ENCODE results near the gene MRPL12.
A peak's percentile ranks its signal among the peaks of the same experiment; 100 is the strongest.

MRPL12 gene

DNA sequence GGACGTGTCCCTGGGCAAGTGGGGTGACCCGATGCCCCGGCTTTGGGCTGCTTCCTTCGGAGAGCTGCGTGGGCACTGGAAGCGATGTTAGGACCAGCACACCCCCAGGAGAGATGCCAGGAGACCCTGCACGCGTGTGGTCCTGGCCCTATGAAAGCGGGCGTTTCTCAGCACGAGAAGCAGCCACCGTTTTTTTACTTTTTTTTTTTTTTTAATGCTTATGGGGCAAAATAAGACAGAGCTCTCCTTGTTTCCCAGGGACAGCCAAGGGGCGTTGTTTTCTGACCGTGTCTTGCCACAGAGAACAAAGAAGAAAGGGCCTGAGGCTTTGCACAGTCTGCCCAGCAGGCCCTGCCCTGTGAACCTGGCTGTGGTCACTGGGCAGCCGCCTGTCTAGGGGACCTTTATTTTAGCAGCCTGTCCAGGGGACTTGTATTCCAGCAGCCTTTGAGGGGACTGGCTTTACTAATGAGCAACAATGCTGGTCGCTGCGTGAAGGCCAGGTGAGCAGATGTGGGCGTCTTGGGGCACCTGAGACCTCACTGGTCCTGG lies 9.9 kb downstream of the MRPL12 start:
- H3K4me3 ChIP-seq (ENCODE audit: low read length): peak overlapping the region; percentile 84
- TF ChIP-seq ZNF274 (IDR thresholded peaks at IDR 0.05; ENCODE audit: low read depth, low read length): no peak

DNA sequence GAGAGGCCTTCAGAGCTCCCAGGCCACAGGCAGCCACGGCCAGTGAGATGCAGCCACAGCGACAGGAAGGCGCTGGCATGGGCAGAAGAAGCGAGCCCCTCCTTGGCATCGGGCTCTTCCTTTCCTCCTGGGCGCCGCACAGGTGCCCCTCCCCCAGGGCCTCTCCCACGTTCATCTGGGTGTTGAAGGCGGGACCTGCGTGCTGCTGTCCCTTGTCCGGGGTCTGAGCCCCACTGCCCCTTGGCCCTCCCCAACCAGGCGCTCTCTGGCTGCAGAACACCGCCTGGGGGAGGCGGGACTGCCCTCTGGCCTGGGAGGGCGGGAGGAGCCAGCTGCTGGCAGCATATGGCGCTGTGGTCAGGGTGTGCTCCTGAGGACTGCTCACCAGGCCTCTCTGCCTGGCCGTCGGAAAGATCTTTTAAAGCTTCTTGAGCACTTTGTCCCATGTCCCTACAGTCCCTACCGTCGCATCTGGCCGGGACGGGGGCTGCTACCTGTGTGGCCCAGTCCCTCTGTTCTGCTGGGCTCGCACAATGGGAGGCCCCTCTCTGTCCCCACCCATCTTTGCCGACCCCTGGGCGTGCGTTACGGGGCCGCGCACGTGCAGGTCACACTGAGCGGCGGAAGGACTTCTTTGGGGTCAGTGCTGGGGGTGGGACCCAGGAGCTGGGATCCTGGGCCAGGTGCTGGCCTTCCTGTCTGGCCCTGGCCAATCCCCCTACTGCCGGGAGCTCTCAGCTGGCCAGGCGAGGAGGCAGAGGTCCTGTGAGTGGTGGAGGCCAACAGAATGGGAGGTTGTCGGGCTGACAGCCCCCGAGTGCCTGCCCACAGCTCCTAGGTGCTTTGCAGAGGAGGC lies 10.6 kb downstream of the MRPL12 start:
- no peak overlapping the region; the same call in 1 of the 2 replicates for H3K4me3 ChIP-seq (ENCODE audit: low read length)
- TF ChIP-seq ZNF274 (IDR thresholded peaks at IDR 0.05; ENCODE audit: low read depth, low read length): no peak

DNA sequence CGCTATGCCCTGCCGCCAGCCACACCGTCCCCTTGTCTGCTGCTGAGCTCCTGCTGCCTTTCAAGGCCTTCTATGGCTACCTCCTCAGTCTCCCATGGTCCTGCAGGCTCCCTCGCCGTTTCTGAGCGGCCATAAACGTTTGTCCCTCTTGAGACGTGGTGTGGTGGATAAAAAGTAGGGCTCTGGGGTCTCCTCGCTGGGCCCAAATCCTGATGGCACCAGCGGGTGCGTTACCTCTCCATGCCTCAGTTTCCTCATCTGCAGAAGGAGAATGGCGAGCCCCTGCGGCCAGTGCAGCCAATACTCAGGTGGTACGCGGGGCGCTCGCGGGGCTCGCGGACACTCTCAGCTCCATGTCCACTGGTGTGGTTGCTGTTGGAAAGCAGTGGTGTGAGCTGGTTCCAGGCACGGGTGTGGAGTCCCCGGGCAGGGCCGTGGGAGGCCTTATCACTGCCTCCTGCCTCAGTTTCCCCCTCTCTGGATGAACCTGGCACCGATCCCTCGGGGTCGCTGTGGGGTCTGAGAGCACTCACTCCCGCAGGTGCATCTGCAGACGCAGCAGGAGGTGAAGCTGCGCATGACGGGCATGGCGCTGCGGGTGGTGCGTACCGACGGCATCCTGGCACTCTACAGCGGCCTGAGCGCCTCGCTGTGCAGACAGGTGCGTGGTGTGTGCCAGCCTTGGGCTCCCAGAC lies 11.4 kb downstream of the MRPL12 start:
- H3K4me3 ChIP-seq (ENCODE audit: low read length): no peak overlapping the region
- TF ChIP-seq ZNF274 (IDR thresholded peaks at IDR 0.05; ENCODE audit: low read depth, low read length): no peak

DNA sequence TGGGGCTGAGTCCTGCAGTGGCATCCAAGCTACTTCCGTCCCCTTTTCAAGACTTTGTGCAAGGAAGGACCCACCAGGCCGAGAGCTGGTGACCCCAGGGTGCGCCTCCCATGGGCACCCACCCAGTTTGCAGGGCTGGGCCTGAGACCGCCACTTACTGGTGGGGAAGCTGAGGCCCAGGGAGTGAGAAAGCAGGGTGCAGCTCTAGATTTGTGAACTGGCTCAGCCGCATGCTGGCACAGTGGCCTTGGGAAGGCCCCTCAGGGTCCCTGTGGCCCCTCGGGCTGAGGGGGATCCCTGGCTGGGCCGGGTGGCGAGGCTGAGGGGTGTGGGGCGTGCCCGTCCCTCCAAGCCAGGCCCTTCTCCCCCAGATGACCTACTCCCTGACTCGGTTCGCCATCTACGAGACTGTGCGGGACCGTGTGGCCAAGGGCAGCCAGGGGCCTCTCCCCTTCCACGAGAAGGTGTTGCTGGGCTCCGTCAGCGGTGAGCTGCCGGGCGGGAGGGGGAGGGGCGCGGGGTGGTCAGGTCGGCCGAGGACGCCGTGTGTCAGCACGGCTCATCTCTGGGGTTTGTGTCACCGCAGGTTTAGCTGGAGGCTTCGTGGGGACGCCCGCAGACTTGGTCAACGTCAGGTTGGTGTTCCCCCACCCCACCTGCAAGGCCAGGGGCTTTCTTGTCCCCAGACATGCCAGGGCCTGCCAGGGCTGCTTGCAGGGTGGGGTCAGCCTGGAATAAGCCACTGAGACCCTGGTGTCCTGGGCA lies 12.1 kb downstream of the MRPL12 start:
- no peak for TF ChIP-seq ZNF274 (IDR thresholded peaks at IDR 0.05; ENCODE audit: low read depth, low read length)

DNA sequence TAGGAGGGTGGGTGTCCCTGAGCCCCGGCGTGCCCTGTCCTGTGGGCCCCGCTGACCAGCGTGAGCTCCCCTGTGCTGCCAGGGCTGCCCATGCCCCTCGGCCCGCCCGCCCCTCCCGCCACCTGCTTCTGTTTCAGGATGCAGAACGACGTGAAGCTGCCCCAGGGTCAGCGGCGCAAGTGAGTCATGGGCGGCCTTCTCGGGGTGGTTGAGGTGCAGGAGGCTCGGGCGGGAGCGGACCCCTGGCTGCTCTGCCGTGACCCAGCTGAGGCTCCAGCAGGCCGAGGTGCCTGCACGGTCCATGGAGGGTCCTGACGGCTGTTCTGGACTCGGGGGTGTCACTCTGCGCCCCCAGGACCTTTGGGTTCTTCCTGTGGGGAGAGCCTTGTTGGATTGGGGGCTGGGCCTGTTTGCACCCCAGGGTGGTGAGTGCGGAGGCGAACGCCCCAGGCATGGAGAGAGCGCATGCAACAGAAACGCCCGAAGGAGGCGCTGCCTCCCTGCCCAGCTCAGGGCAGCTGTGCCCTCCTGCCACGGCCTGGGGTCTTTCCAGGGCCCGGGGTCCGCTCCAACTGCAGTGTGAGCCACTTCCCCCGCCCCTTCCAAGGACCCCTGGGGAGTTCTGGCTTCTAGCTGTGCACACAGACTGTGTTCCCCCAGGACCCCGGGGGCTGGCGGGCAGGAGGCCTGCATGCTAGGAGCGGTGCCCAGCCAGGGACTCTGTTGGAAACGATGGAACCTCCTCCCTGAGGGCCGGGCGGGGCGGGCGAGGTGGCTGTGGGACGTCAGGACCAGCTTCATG lies 12.9 kb downstream of the MRPL12 start:
- no peak for TF ChIP-seq ZNF274 (IDR thresholded peaks at IDR 0.05; ENCODE audit: low read depth, low read length)
- no peak overlapping the region for H3K4me3 ChIP-seq (ENCODE audit: low read length)

More for the DNA sequence above, 12.1 kb downstream of the MRPL12 start:
- no peak overlapping the region for H3K4me3 ChIP-seq (ENCODE audit: low read length)

DNA sequence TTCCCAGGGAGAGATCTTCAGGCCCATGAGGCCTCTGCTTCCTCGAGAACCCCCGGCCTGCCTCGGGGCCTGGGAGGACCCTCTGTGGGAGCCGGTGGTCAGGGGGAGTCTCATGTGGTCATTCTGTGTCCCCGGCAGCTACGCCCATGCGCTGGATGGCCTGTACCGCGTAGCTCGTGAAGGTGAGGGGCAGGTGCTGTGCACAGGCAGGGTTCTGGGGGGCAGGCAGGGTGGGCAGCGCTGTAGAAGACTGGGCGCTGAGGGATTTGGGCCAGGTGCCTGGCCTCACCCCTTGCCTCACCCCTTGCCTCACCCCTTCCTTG lies 13.5 kb downstream of the MRPL12 start:
- no peak for TF ChIP-seq ZNF274 (IDR thresholded peaks at IDR 0.05; ENCODE audit: low read depth, low read length)
- H3K4me3 ChIP-seq (ENCODE audit: low read length): no peak overlapping the region

DNA sequence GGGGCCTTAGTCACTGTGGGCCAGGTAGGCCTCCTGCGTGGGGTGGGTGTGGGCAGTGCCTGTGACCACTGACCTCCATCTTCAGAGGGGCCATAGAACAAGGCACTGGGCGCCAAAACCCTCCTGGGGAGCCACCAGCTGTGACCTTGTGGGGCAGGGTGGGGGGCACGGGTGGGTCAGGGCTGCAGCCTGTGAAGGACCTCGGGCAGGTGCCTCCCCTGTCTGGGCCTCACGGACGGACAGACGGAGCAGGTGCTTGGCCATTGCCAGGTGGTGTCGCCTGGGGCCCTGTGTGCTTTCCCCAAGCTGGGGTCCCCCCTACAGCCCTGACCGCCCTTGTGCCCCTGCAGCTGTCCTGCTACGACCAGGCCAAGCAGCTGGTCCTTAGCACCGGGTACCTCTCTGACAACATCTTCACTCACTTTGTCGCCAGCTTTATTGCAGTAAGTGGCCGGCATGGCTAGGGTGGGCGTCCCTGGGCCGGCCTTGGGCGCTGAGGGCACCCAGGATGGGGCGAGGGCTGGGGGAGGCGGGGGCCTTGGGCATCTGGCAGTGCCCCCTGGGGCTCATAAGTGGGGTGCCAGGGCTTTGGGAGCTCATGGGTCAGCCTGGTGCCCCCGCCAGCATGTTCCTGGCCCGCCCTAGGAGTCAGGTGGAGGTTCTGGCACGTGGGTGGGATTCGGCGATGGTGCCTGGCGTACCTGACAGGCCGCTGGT lies 14.0 kb downstream of the MRPL12 start:
- TF ChIP-seq ZNF274 (IDR thresholded peaks at IDR 0.05; ENCODE audit: low read depth, low read length): no peak

DNA sequence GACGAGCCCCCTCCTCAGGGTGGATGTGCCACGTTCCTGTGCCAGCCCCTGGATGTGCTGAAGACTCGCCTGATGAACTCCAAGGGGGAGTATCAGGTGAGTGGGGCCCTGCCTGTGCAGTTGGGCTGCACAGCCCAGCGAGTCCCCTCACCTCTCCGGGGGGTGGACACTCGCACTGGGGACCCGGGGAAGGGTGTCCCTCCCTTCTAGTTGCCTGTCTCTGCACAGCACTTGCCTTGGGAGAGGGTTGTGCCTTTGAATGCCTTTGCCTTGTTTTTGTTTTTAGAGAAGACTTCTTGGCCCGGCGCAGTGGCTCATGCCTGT lies 14.6 kb downstream of the MRPL12 start:
- H3K4me3 ChIP-seq (ENCODE audit: low read length): no peak overlapping the region
- TF ChIP-seq ZNF274 (IDR thresholded peaks at IDR 0.05; ENCODE audit: low read depth, low read length): no peak

More for the DNA sequence above, 14.0 kb downstream of the MRPL12 start:
- no peak overlapping the region for H3K4me3 ChIP-seq (ENCODE audit: low read length)

DNA sequence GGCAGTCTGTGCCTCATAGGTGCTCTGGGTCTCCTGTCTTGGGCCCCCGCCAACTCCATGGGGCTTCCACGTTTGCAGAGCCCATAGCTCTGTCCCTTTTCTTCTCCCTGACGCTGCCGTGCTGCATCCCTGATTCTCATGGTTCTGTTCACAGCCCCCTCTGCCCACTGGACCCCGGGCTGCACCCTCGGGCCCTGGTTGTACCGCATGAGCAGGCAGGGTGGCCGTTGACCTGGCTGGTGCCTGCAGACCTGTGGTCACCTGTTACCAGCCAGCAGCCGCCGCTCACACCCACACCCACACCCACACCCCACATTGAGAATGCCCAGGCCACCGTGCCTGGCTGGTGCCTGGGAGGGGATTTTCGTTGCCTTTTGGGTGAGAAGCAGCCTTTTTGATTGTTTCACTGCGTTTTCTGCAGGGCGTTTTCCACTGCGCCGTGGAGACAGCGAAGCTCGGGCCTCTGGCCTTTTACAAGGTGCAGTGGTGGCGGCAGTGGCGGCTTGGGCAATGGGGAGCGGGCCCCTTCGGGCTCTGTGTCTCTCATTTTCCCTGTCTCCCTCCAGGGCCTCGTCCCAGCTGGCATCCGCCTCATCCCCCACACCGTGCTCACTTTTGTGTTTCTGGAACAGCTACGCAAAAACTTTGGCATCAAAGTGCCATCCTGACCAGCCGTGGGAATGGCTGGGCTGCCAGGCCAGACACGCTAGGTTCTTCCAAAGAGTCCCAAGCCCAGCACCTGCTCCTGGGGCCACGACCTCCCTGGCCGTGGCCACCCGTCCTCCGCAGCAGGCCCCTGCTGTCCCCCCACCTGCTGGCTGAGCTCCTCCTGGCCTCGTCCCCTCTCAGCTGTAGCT lies 16.5 kb downstream of the MRPL12 start:
- no peak overlapping the region for H3K4me3 ChIP-seq (ENCODE audit: low read length)
- no peak for TF ChIP-seq ZNF274 (IDR thresholded peaks at IDR 0.05; ENCODE audit: low read depth, low read length)

DNA sequence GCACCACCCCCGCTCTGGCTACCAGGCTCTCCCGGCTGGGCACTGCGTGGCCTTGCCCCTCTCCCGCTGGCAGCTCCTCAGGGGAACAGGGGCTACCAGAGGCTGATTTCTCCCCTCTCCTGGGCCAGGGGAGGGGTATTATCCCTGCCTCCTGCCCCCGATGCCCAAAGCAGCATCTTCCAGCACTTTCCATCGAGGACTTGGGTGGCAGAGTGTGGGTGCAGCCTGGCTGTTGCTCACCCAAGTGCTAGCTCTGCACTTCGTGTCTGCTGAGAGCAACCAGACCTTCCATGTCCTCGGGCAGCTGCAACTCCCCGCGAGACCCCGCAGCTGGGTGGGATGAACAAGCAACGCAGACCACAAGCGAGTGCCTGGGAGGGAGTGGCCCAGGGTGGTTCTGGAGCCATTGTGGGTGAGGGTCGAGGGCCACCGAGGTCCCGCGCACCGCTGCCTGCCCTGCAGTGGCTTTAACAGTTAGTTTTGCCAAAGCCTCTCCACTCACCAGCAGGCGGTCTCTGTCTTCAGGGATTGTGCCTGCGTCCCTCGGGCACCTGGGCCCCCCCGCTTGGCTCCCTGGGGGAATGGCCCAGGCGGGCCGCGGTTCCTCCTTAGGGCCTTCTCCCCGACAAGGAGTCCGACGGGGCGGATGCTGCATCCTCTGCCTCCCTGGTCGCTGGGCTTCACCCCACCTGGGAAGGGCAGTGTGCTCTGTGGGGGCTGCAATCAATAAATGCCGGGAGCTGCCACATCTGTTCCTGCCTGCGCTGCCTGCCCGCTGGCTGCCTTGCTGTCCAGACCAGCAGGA lies 17.3 kb downstream of the MRPL12 start:
- H3K4me3 ChIP-seq (ENCODE audit: low read length): no peak overlapping the region
- no peak for TF ChIP-seq ZNF274 (IDR thresholded peaks at IDR 0.05; ENCODE audit: low read depth, low read length)

Measured in GM08714 (cell line).